H9 (cell line): ENCODE measurements around the gene HTR1B. TPM values are rescaled to one million over a fixed set of nuclear protein-coding genes. Genes with fewer than 3 reads are reported as not detected.

Source experiments
- DNase-seq: peaks from one replicate; pipeline ENCODE4 v3.0.0-alpha.2; 2017
- H2AFZ ChIP-seq: one replicate; pipeline ENCODE4 v1.6.1; 2013; ENCODE audit warnings: mild to moderate bottlenecking, low read length, control low read depth, moderate library complexity
- H2AK5ac ChIP-seq: 2 replicates; pipeline ENCODE4 v1.6.1; 2013; ENCODE audit warnings: low read length, control low read depth, mixed read lengths; ENCODE audit not compliant: insufficient read length
- H2BK120ac ChIP-seq: one replicate; pipeline ENCODE4 v1.6.1; 2013; ENCODE audit warnings: low read depth, mild to moderate bottlenecking, low read length, control low read depth, inconsistent platforms; ENCODE audit not compliant: poor library complexity, severe bottlenecking
- H2BK12ac ChIP-seq: 2 replicates; pipeline ENCODE4 v1.6.1; 2013; ENCODE audit warnings: low read length, control low read depth, mixed read lengths, low read depth; ENCODE audit not compliant: insufficient read length
- H2BK15ac ChIP-seq: 2 replicates; pipeline ENCODE4 v1.6.1; 2013; ENCODE audit warnings: low read depth, low read length, control low read depth
- H2BK20ac ChIP-seq: one replicate; pipeline ENCODE4 v1.6.1; 2013; ENCODE audit warnings: low read depth, mild to moderate bottlenecking, low read length, control low read depth, inconsistent platforms; ENCODE audit not compliant: poor library complexity, severe bottlenecking
- H2BK5ac ChIP-seq: 2 replicates; pipeline ENCODE4 v1.6.1; 2013; ENCODE audit warnings: low read length, control low read depth, mixed read lengths; ENCODE audit not compliant: insufficient read length
- H3K14ac ChIP-seq: 2 replicates; pipeline ENCODE4 v1.6.1; 2013; ENCODE audit warnings: low read length, control low read depth; ENCODE audit not compliant: insufficient read depth
- H3K18ac ChIP-seq: 2 replicates; pipeline ENCODE4 v1.6.1; 2013; ENCODE audit warnings: low read depth, mild to moderate bottlenecking, mixed read lengths, low read length, control low read depth; ENCODE audit not compliant: insufficient read length
- H3K23ac ChIP-seq: 2 replicates; pipeline ENCODE4 v1.6.1; 2013; ENCODE audit warnings: low read length, control low read depth, mixed read lengths, low read depth; ENCODE audit not compliant: insufficient read length
- H3K23me2 ChIP-seq: 2 replicates; pipeline ENCODE4 v1.6.1; 2013; ENCODE audit warnings: low read depth, mild to moderate bottlenecking, mixed read lengths, low read length, control low read depth; ENCODE audit not compliant: insufficient read length, poor library complexity, severe bottlenecking
- H3K27ac ChIP-seq: 2 replicates; pipeline ENCODE4 v1.5.1; 2013; ENCODE audit warnings: low read length, control low read depth, mixed read lengths, low read depth; ENCODE audit not compliant: insufficient read length
- H3K27me3 ChIP-seq: 2 replicates; pipeline ENCODE4 v1.6.1; 2013; ENCODE audit warnings: low read length, control low read depth, inconsistent platforms; ENCODE audit not compliant: insufficient read depth
- H3K4ac ChIP-seq: 2 replicates; pipeline ENCODE4 v1.6.1; 2013; ENCODE audit warnings: low read depth, mild to moderate bottlenecking, control low read depth, inconsistent platforms, low read length, moderate library complexity
- H3K4me1 ChIP-seq: 2 replicates; pipeline ENCODE4 v1.6.1; 2013; ENCODE audit warnings: low read length, control low read depth, inconsistent platforms; ENCODE audit not compliant: insufficient read depth
- H3K4me2 ChIP-seq: 2 replicates; pipeline ENCODE4 v1.6.1; 2013; ENCODE audit warnings: low read length, control low read depth, mixed read lengths; ENCODE audit not compliant: insufficient read length, insufficient read depth
- H3K56ac ChIP-seq: 2 replicates; pipeline ENCODE4 v1.6.1; 2013; ENCODE audit warnings: low read depth, mild to moderate bottlenecking, mixed read lengths, low read length, control low read depth; ENCODE audit not compliant: insufficient read length
- H3K79me1 ChIP-seq: 2 replicates; pipeline ENCODE4 v1.6.1; 2013; ENCODE audit warnings: low read depth, mild to moderate bottlenecking, moderate library complexity, low read length, control low read depth, inconsistent platforms; ENCODE audit not compliant: insufficient read depth, poor library complexity, severe bottlenecking
- H3K79me2 ChIP-seq: 2 replicates; pipeline ENCODE4 v1.6.1; 2013; ENCODE audit warnings: low read length, control low read depth, inconsistent platforms; ENCODE audit not compliant: insufficient read depth
- H3K9ac ChIP-seq: 2 replicates; pipeline ENCODE4 v1.6.1; 2013; ENCODE audit warnings: low read length, control low read depth, mixed read lengths; ENCODE audit not compliant: insufficient read length; ENCODE audit errors: extremely low read depth
- H3K9me3 ChIP-seq: one replicate; pipeline ENCODE4 v1.6.1; 2013; ENCODE audit warnings: low read depth, low read length, inconsistent platforms; ENCODE audit not compliant: control insufficient read depth
- H3T11ph ChIP-seq: one replicate; pipeline ENCODE4 v1.6.1; 2013; ENCODE audit warnings: mild to moderate bottlenecking, low read length, control low read depth, inconsistent platforms
- H4K20me1 ChIP-seq: one replicate; pipeline ENCODE4 v1.6.1; 2013; ENCODE audit not compliant: control insufficient read depth, insufficient read length, insufficient read depth
- H4K5ac ChIP-seq: 2 replicates; pipeline ENCODE4 v1.6.1; 2013; ENCODE audit warnings: low read depth, mild to moderate bottlenecking, mixed read lengths, low read length, control low read depth; ENCODE audit not compliant: insufficient read length
- H4K8ac ChIP-seq: replicated peaks from 2 replicates; pipeline ENCODE4 v1.6.1; 2013; ENCODE audit warnings: low read length, control low read depth, mixed read lengths, low read depth; ENCODE audit not compliant: insufficient read length
- H4K91ac ChIP-seq: 2 replicates; pipeline ENCODE4 v1.6.1; 2013; ENCODE audit warnings: low read depth, mild to moderate bottlenecking, moderate library complexity, mixed read lengths, low read length, control low read depth; ENCODE audit not compliant: insufficient read length
- H3K27ac Mint-ChIP-seq, 3 experiments: 2 replicates in 2 of 3; 3 replicates in 1 of 3; pipeline ENCODE4 v1.8.0; 2020 to 2021; ENCODE audit warnings: mixed read lengths in 3 of 3, mild to moderate bottlenecking in 1 of 3, moderate library complexity in 1 of 3
- H3K27me3 Mint-ChIP-seq: 2 replicates; pipeline ENCODE4 v1.8.0; 2021; ENCODE audit warnings: low read depth, mild to moderate bottlenecking, moderate library complexity, mixed read lengths
- H3K36me3 Mint-ChIP-seq, 3 experiments: 2 replicates in 2 of 3; 3 replicates in 1 of 3; pipeline ENCODE4 v1.8.0; 2020 to 2021; ENCODE audit warnings: low read depth in 3 of 3, mixed read lengths in 3 of 3; ENCODE audit not compliant: insufficient read depth in 1 of 3
- H3K4me1 Mint-ChIP-seq, 2 experiments: 2 replicates each; pipeline ENCODE4 v1.8.0; 2020; ENCODE audit warnings: mixed read lengths in 2 of 2
- H3K4me3 Mint-ChIP-seq, 2 experiments: 2 replicates in 1 of 2; 3 replicates in 1 of 2; pipeline ENCODE4 v1.8.0; 2020 to 2021; ENCODE audit warnings: mild to moderate bottlenecking in 2 of 2, mixed read lengths in 2 of 2, moderate library complexity in 1 of 2
- H3K9me3 Mint-ChIP-seq, 2 experiments: 2 replicates in 1 of 2; 3 replicates in 1 of 2; pipeline ENCODE4 v1.8.0; 2020; ENCODE audit warnings: mild to moderate bottlenecking in 2 of 2, mixed read lengths in 2 of 2, moderate library complexity in 1 of 2
- CTCF ChIP-seq: fragments of 200-600 bp; sonication (generic); conservative IDR thresholded peaks from 3 replicates; pipeline ENCODE4 v1.8.0; 2021; ENCODE audit warnings: antibody characterized with exemption, mild to moderate bottlenecking
- WGBS: extraction: QIAGEN DNeasy Blood & Tissue Kit; methylation state at CpG from one replicate; pipeline ENCODE4 v1.1.7; 2013; ENCODE audit warnings: missing lambda C conversion rate, low lambda C conversion rate, mixed read lengths; ENCODE audit not compliant: insufficient read length; ENCODE audit errors: extremely low coverage; 5-methylcytosine and 5-hydroxymethylcytosine counted together
- total RNA-seq: library from RNA; stranded (reverse); gene quantifications from 2 replicates; pipeline ENCODE4 v1.2.1, GENCODE V29; 2021

The HTR1B gene
- total RNA-seq, 1 experiment from 2014 or later, result 0.83 TPM

GRCh38 chr6:77454386-77454785, 8.9 kb downstream of the HTR1B start:
- no peak overlapping the region for H3T11ph ChIP-seq

More at GRCh38 chr6:77454386-77454785, 8.9 kb downstream of the HTR1B start:
- Mint-ChIP-seq H3K4me3 (no peak overlapping the region), H3K4me1 (peaks cover 30 to 35% of the 10 kb centered on the region in 2 experiments), H3K9me3 (no peaks in the 10 kb centered on the region), H3K27me3 (no peaks in the 10 kb centered on the region), H3K27ac (no peak overlapping the region), H3K36me3 (no peaks in the 10 kb centered on the region)
- no peak overlapping the region for H3K4me2 ChIP-seq
- no peaks in the 10 kb centered on the region for H3K79me2 ChIP-seq
- H3K79me1 ChIP-seq, result no peaks in the 10 kb centered on the region
- peaks cover 6% of the 10 kb centered on the region; the same call in 1 of the 2 replicates for H3K4me1 ChIP-seq
- no peak overlapping the region for H3K14ac ChIP-seq
- no peak overlapping the region for H4K8ac ChIP-seq
- no peak overlapping the region for H2AK5ac ChIP-seq
- TF ChIP-seq CTCF, result no peak
- no peaks in the 10 kb centered on the region for H3K27me3 ChIP-seq
- H3K27ac ChIP-seq, result no peak overlapping the region
- no peaks in the 10 kb centered on the region for H3K23me2 ChIP-seq
- no peak overlapping the region for H2BK5ac ChIP-seq
- H3K23ac ChIP-seq, result no peak overlapping the region
- no peak overlapping the region for H4K5ac ChIP-seq
- H3K4ac ChIP-seq, result no peak overlapping the region
- H4K20me1 ChIP-seq, result no peaks in the 10 kb centered on the region
- H3K9me3 ChIP-seq, result no peaks in the 10 kb centered on the region
- H2AFZ ChIP-seq, result no peak overlapping the region
- H2BK15ac ChIP-seq, result no peak overlapping the region
- H2BK12ac ChIP-seq, result no peak overlapping the region
- no peak overlapping the region for H2BK20ac ChIP-seq
- H2BK120ac ChIP-seq, result no peak overlapping the region
- DNase-seq, result no peak
- no peak overlapping the region for H4K91ac ChIP-seq
- no peak overlapping the region for H3K18ac ChIP-seq
- no CpG with 5 or more reads among the region's 2 CpGs for WGBS
- no peak overlapping the region for H3K9ac ChIP-seq
- H3K56ac ChIP-seq, result no peak overlapping the region
